ENCODE results near the gene ADIRF. TPM values are rescaled to one million over a fixed set of nuclear protein-coding genes. Genes with fewer than 3 reads are reported as not detected.
"Not testable (repeated sequence)": the region's sequence is repeated elsewhere in the genome, so short reads cannot be mapped to it uniquely, and the experiment has no call there.

ADIRF gene
- total RNA-seq, 1 experiment from 2014 or later, result not detected

DNA sequence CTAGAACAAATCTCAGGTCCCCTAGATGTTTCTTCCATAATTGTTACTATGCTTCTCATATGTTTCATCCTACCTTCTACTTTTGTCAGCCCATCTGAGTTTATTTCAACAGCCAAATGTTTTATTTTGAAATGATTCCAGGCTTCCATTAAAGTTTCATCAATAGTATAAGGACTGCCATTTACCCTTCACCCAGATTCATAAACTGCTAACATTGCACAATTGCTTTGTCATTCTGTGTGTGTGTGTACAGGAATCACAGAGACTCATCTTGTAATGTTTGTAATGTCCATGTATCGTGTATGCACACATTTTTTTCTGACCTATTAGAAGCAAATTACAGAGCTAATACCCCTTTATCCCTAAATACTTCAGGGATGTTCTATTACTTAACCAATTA is 36.4 kb upstream of the ADIRF start:
- no peaks in the 10 kb centered on the region for H3K36me3 ChIP-seq (ENCODE audit: control insufficient read depth, insufficient read depth, low read length)
- Mint-ChIP-seq H3K27me3 (ENCODE audit: insufficient read depth, unreplicated experiment) (no peaks in the 10 kb centered on the region), H3K4me3 (ENCODE audit: unreplicated experiment) (no peak overlapping the region), H3K27ac (ENCODE audit: unreplicated experiment) (no peak overlapping the region), H3K36me3 (ENCODE audit: insufficient read depth, unreplicated experiment) (peaks cover 17% of the 10 kb centered on the region), H3K4me1 (ENCODE audit: low read depth, unreplicated experiment) (no peaks in the 10 kb centered on the region), H3K9me3 (ENCODE audit: unreplicated experiment) (no peaks in the 10 kb centered on the region)
- no peaks in the 10 kb centered on the region for H3K9me3 ChIP-seq
- TF ChIP-seq, protein P1, sequence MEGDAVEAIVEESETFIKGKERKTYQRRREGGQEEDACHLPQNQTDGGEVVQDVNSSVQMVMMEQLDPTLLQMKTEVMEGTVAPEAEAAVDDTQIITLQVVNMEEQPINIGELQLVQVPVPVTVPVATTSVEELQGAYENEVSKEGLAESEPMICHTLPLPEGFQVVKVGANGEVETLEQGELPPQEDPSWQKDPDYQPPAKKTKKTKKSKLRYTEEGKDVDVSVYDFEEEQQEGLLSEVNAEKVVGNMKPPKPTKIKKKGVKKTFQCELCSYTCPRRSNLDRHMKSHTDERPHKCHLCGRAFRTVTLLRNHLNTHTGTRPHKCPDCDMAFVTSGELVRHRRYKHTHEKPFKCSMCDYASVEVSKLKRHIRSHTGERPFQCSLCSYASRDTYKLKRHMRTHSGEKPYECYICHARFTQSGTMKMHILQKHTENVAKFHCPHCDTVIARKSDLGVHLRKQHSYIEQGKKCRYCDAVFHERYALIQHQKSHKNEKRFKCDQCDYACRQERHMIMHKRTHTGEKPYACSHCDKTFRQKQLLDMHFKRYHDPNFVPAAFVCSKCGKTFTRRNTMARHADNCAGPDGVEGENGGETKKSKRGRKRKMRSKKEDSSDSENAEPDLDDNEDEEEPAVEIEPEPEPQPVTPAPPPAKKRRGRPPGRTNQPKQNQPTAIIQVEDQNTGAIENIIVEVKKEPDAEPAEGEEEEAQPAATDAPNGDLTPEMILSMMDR (IDR thresholded peaks at IDR 0.05; ENCODE audit: insufficient read depth in 1 of 2, low read depth in 1 of 2, low read length in 1 of 2, severe bottlenecking in 1 of 2, unreplicated experiment in 1 of 2), result no peak
- no peak overlapping the region for H3K4me3 ChIP-seq (ENCODE audit: low read depth, low read length)
- H3K27me3 ChIP-seq (replicated peaks; ENCODE audit: control insufficient read depth, insufficient read depth, low read length), result no peaks in the 10 kb centered on the region
- POLR2A ChIA-PET, result no interaction called here
- no TSS peak for BruUV-seq (replicated peaks)
- no peak for DNase-seq
- CTCF ChIA-PET, result no interaction called here
- intact Hi-C loops (cut with micrococcal nuclease; ENCODE audit: unreplicated experiment), result no loop called here
- peaks cover 9% of the 10 kb centered on the region; the same call in 1 of the 2 replicates for H3K4me1 ChIP-seq

GRCh38 chr10:86932674-86933073 is 35.6 kb upstream of the ADIRF start:
- no TSS peak for BruUV-seq (replicated peaks)
- H3K27me3 Mint-ChIP-seq (ENCODE audit: insufficient read depth, unreplicated experiment), result no peaks in the 10 kb centered on the region

DNA sequence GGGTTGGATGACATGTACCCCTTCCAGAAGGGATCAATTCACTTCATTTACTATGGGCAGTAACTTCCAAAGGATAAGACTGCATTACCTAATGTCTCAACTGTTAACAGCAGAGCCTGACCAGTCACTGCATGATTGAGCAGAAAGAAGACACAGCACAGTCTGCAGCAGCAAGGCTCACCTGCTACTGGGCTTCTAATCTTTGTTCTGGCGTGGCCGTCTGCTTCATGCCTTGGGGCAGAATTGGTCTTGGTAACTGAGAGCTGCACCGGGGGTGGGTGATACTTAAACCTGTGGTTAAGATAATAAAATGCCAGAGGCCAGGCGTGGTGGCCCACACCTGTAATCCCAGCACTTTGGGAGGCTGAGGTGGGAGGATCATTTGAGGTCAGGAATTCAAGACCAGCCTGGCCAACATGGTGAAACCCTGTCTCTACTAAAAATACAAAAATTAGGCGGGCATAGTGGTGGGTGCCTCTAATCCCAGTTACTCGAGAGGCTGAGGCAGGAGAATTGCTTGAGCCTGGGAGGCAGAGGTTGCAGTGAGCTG is 34.0 kb upstream of the ADIRF start:
- H3K9me3 Mint-ChIP-seq (ENCODE audit: unreplicated experiment); BruUV-seq (replicated peaks); intact Hi-C loops (cut with micrococcal nuclease; ENCODE audit: unreplicated experiment); DNase-seq; H3K27me3 Mint-ChIP-seq (ENCODE audit: insufficient read depth, unreplicated experiment); H3K27ac Mint-ChIP-seq (ENCODE audit: unreplicated experiment); H3K4me3 Mint-ChIP-seq (ENCODE audit: unreplicated experiment); H3K9me3 ChIP-seq; H3K4me1 Mint-ChIP-seq (ENCODE audit: low read depth, unreplicated experiment); H3K36me3 ChIP-seq (ENCODE audit: control insufficient read depth, insufficient read depth, low read length); H3K27me3 ChIP-seq (replicated peaks; ENCODE audit: control insufficient read depth, insufficient read depth, low read length); H3K4me1 ChIP-seq; POLR2A ChIA-PET; H3K4me3 ChIP-seq (ENCODE audit: low read depth, low read length): not testable (repeated sequence)
- H3K36me3 Mint-ChIP-seq (ENCODE audit: insufficient read depth, unreplicated experiment), result peaks cover 20% of the 10 kb centered on the region
- CTCF ChIA-PET, result interaction anchor here (1.1 kb wide), 1 partner anchor 250 kb away, joined by 3 read pairs; no protein-coding TSS in a partner anchor

More at GRCh38 chr10:86932674-86933073, 35.6 kb upstream of the ADIRF start:
- ChIA-PET CTCF (no interaction called here), POLR2A (no interaction called here)
- H3K4me3 ChIP-seq (ENCODE audit: low read depth, low read length), result no peak overlapping the region
- intact Hi-C loops (cut with micrococcal nuclease; ENCODE audit: unreplicated experiment), result no loop called here
- Mint-ChIP-seq H3K9me3 (ENCODE audit: unreplicated experiment) (no peaks in the 10 kb centered on the region), H3K4me3 (ENCODE audit: unreplicated experiment) (no peak overlapping the region), H3K36me3 (ENCODE audit: insufficient read depth, unreplicated experiment) (peaks cover 21% of the 10 kb centered on the region), H3K27ac (ENCODE audit: unreplicated experiment) (no peak overlapping the region), H3K4me1 (ENCODE audit: low read depth, unreplicated experiment) (no peaks in the 10 kb centered on the region)
- no peak for DNase-seq
- H3K36me3 ChIP-seq (ENCODE audit: control insufficient read depth, insufficient read depth, low read length), result no peaks in the 10 kb centered on the region
- peaks cover 9% of the 10 kb centered on the region; the same call in 1 of the 2 replicates for H3K4me1 ChIP-seq
- no peaks in the 10 kb centered on the region for H3K9me3 ChIP-seq
- H3K27me3 ChIP-seq (replicated peaks; ENCODE audit: control insufficient read depth, insufficient read depth, low read length), result no peaks in the 10 kb centered on the region
- TF ChIP-seq, protein P1 (IDR thresholded peaks at IDR 0.05; ENCODE audit: insufficient read depth in 1 of 2, low read depth in 1 of 2, low read length in 1 of 2, severe bottlenecking in 1 of 2, unreplicated experiment in 1 of 2), result no peak
